IPS-18c (cell line): ENCODE data around the gene ANK2.

Experiments
- H3K4me3 ChIP-seq: 2 replicates; pipeline ENCODE4 v1.7.0; 2013; ENCODE audit warnings: low read depth, mild to moderate bottlenecking, low read length, moderate library complexity; ENCODE audit not compliant: insufficient read depth
- H3K9me3 ChIP-seq: one replicate; pipeline ENCODE4 v1.6.1; 2013; ENCODE audit warnings: mild to moderate bottlenecking, low read length, moderate library complexity; ENCODE audit not compliant: control insufficient read depth, insufficient read depth

The ANK2 gene

DNA sequence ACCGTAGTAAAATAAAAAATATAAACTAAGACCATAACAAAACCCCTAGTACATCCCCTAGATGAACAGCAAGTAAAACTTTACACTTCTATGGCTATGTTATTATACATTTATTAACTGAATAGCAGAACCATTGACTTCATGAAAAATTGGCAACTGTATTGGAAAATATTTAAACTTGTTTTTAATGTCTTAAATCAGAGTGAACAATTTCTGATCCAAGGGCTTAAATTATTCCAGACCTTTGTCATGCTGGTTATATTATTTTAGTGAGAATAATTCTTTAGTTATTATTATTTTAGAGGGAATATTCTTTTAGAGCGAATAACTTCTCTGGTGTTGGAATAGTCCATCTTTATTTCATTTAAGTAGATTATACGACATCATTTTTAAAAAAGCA is 265.0 kb downstream of the ANK2 start:
- no peaks in the 10 kb centered on the region for H3K9me3 ChIP-seq

DNA sequence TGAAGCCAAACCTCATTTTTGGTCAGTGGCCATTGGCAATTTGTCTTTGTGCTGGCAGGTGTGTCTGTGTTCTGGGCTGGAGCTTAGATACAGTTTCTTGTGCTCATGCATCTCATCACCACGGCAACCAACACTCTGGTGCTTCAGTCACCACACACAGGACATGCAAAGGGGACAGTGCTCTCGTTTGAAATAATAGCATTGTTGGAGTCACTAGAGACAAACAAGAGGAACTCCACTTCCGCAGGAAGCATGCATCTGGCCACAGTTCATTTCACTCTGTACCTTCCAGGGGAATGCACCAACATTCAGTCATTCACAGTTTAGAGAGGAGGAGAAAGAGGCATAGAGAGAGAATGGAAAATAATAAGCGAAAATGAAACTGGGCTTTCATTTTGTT is 267.4 kb downstream of the ANK2 start:
- no peaks in the 10 kb centered on the region for H3K9me3 ChIP-seq
- no peak overlapping the region for H3K4me3 ChIP-seq

More for the DNA sequence above, 265.0 kb downstream of the ANK2 start:
- H3K4me3 ChIP-seq = no peak overlapping the region

DNA sequence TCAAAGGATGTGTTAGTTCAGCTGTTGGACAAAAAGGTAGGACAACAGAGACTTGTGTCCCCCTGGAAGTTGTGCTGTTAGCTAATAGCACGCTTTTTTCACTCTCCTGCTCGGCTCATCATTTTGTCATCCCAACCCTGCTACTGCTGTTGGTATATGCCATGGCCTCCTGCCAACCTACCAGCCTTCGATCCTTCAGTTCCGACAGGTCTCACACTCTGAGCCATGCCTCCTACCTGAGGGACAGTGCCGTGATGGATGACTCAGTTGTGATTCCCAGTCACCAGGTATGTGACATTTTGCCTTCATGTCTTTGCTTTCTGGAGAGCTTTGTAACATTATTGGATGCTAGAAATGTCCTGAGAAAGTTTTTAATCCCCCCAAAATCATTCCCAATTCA is 268.1 kb downstream of the ANK2 start:
- no peak overlapping the region for H3K4me3 ChIP-seq

DNA sequence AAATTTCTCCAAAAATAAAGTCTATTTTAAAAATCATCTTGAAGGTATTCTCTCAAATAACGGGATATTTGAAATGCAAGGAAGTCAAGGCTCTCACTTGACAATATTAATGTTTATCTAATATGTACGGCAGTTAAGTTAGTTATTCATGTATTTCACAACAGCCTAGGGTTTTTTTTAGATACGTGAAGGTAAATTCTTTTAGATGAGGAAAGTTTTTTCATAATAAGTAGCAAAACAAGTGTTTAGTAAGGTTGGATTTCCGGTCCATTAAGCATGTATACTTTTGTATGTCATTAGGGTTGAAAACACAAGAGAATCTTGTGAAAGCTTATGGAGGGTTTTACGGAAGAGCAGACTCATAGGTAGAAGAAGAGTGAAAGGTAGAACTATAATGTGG is 273.3 kb downstream of the ANK2 start:
- no peaks in the 10 kb centered on the region for H3K9me3 ChIP-seq

More for the DNA sequence above, 268.1 kb downstream of the ANK2 start:
- H3K9me3 ChIP-seq = no peaks in the 10 kb centered on the region

DNA sequence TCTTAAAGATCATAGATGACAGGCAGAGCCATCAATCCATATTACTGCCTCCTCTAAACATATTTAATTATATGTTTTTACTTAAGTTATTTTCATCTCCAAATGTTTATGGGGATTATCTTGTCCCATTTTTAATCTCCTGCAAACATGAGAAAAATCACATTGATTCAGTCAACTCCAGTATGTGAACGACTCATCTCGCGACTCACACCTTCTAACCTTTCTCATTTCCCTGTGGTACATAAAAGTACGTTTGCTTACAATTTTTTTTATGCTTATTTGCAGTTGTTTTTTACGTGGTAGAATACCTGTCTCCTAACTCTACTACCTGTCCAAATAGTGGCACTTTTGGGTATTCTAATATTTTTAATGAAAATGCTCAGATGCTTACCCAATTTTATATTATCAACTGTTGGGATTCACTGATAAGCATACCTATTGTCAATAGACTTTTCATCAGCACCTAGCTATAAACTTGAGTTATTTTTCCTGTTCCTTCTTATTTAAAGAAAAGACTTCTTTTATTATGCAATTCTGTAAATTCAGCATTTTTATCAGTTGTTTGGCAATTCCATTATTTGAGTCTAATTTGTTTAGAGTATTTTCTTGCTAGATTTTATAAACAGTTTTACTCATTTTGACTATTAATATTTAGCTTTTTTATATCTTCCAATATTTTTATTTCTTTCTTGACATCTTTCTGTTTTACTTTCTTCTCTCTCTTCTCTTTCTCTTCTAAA is 276.6 kb downstream of the ANK2 start:
- Histone ChIP-seq H3K4me3 (no peak overlapping the region), H3K9me3 (no peaks in the 10 kb centered on the region)

More for the DNA sequence above, 273.3 kb downstream of the ANK2 start:
- no peak overlapping the region for H3K4me3 ChIP-seq

DNA sequence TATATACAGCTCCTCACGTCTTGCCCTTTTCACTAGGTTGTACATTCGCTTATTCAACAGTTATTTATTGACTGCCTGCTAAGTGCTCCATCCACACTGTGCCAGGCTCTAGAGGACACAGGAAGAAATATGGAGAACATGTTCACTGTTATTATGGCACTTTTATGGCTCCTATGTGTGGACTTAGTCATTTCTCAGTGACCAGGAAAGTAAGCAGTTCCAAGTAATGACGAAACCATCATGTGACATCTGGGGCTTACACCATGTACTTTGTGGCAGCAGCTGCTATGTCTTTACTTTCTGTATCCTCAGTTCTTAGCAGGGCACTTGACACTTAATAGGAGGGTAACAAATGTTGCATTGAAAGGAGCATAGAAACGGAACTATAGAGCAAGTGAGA is 278.0 kb downstream of the ANK2 start:
- no peak overlapping the region for H3K4me3 ChIP-seq
- no peaks in the 10 kb centered on the region for H3K9me3 ChIP-seq

DNA sequence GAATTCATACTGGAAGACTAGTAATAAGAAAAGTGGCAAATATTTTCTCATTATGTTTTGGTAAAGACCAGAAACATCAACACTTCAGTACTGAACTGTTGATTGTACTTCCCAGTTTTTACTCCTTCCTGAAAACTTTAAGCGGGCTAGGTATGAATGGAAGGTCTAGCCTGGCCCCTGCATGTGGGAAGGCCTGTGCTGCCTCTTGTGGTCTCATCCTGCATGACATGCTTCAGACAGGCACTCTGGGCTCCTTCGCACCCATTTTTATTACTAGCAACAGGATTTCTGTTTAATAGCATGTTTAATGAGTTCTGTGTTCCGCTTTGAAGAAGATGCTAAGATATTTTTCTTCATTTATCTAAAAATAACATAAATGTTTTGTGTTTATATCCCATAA is 279.1 kb downstream of the ANK2 start:
- H3K4me3 ChIP-seq = no peak overlapping the region

DNA sequence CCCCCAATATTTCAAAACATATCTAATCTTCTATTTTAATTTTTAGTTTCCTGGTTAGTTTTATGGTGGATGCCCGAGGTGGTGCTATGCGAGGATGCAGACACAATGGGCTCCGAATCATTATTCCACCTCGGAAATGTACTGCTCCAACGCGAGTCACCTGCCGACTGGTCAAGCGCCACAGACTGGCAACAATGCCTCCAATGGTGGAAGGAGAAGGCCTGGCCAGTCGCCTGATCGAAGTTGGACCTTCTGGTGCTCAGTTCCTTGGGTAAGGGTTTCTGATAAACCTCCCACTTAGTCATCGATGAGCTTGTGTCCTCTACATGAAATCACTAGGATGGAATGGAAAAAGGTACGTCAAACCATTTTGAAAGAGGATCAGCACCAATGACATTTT is 280.7 kb downstream of the ANK2 start:
- Histone ChIP-seq H3K9me3 (no peaks in the 10 kb centered on the region), H3K4me3 (no peak overlapping the region)

More for the DNA sequence above, 279.1 kb downstream of the ANK2 start:
- no peaks in the 10 kb centered on the region for H3K9me3 ChIP-seq

DNA sequence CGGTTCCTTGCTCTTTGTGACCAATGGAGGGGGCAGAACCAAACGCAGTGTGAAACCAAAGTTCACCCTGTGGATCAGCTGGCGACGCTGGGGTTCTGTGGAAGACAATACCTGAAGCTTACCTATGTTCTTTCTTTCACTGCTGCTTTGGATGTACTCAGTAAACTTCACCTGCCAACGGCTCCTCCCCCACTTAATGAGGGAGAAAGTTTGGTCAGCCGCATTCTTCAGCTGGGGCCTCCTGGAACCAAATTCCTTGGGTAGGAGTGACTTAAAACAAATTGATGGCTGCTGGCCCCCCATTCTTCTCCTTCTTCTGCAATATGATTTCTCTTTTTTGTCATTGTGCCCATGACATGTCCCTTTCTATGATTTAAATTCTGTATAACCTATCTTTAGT is 282.4 kb downstream of the ANK2 start:
- no peak overlapping the region for H3K4me3 ChIP-seq
- H3K9me3 ChIP-seq = no peaks in the 10 kb centered on the region

DNA sequence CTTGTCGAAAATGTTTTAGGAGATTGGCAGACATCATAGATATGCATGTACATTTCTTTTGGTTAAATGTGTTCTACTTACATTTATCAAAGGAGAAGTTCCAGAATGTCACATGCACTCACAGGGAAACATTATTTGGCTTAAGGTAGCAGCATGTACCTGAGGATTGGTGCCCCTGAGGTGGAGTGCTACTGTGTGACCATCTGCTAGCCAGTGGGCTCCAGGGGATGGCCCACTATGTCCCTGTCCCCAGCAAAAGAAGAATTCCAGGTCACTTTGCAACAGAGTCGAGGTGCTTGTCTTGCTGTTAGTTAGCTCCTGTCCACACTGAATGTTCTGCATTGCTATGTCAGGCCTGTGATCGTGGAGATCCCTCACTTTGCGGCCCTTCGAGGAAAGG is 283.2 kb downstream of the ANK2 start:
- H3K9me3 ChIP-seq = no peaks in the 10 kb centered on the region
- no peak overlapping the region for H3K4me3 ChIP-seq

DNA sequence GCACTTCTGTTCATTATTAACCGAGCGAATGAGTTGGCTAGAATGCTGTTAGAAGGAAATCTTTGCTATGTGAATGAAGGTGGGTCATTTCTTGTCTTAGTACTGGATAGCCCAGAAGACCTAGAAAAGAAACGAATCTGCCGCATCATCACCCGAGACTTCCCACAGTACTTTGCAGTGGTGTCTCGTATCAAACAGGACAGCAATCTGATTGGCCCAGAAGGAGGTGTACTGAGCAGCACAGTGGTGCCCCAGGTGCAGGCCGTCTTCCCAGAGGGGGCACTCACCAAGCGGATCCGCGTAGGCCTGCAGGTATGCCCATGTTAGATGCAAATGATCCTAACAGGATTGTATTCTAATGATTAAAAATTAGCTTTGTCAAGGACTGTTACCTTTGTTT is 286.3 kb downstream of the ANK2 start:
- H3K4me3 ChIP-seq = no peak overlapping the region
- no peaks in the 10 kb centered on the region for H3K9me3 ChIP-seq

DNA sequence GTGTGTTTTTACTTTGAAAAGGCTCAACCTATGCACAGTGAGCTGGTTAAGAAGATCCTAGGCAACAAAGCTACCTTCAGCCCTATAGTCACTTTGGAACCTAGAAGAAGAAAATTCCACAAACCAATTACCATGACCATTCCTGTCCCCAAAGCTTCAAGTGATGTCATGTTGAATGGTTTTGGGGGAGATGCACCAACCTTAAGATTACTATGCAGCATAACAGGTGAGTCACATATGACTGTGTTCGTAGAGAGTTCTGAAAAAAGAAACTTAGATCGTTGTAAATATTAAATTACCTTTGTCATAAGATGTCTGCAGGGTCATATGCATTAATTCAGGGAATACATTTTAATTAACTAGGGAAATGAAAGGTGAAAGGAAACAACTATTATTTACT is 287.1 kb downstream of the ANK2 start:
- no peak overlapping the region for H3K4me3 ChIP-seq
- no peaks in the 10 kb centered on the region for H3K9me3 ChIP-seq

DNA sequence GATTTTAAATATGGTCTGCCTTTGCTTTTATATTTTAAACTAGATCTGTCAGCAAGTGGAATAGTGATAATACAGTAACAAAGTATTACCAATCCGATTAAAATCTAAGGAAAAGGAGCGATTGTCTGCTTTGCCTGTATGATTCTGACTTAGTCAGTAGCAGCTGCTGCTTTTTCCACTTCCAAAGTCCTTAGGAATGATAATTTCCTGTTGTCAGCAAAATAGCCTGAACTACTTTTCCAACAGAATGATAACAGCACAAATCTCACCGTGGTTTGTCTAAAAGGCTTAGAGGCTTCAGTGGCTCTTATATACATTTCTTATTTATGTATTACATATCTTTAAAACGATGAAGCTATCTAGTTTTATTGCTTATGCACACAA is 290.0 kb downstream of the ANK2 start:
- Histone ChIP-seq H3K9me3 (no peaks in the 10 kb centered on the region), H3K4me3 (no peak overlapping the region)

DNA sequence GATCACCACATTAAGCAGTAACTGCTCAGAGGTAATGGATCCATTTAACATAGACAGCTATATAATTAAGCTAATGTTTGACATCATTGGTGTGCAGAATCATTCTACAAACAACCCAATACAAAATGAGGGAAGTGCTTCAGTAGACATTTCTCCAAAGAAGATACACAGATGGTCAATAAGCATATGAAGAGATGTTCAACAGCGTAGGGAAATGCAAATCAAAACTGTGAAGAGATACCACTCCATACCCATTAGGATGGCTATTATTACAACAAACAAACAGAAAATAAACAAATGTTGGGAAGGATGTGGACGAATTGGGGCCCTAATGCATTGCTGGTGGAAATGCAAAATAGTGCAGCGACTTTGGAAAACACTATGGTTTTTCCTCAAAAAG is 294.6 kb downstream of the ANK2 start:
- H3K9me3 ChIP-seq = no peaks in the 10 kb centered on the region
- H3K4me3 ChIP-seq = no peak overlapping the region

DNA sequence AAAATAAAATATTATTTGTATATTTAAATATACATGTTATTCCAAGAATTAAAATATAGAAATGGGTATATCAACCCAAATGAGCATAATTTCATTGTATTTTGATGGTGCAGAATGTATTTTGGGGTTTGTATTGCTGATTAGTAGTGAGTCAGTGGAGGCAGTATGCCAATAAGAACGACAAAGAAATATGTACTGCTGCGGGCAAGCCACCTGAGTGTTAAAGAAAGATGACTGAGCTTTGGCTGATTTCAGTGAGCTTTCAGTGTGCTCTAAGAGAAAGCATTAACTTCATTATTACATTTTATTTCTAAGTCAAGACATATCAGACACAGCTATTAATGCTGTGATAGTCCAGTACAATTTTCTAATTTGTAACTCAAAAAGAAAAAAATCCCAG is 297.8 kb downstream of the ANK2 start:
- H3K9me3 ChIP-seq = no peaks in the 10 kb centered on the region
- no peak overlapping the region for H3K4me3 ChIP-seq

DNA sequence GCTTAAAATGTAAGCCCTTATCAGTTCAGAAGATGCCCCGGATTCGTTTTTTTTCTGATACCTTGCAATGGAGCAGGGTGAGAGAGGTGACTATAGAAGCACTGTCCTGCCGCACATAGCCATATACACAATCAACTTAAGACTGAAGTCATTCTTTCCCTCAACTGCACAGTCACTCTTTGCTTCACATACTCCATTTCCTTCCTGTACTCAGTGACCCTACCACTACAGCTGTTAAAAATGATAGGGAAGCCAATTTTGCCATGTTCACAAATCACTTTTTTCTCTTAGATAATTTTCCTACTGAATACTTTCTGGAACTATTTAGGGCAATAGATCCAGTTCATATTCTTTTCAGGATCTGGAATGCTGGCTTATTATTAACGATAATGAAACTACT is 300.0 kb downstream of the ANK2 start:
- H3K4me3 ChIP-seq = no peak overlapping the region

DNA sequence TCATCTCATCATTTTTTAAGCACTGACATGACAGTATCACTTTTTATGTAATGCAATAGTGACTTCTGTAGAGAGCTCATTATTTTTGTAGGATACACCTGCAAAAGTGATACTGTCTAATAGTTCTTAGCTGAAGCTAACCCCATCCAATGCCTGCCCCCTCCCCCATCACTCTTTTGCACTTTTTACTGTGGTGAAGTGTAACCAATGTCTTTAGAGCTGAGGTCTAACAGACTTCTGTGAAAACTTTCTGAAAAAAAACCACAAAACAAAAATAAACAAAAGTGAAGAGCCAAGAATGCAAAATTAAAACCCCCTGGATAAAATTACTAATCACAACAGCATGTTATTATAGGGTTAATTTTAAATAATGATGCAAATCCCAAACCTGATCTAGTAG is 301.1 kb downstream of the ANK2 start:
- no peaks in the 10 kb centered on the region for H3K9me3 ChIP-seq
- no peak overlapping the region for H3K4me3 ChIP-seq

More for the DNA sequence above, 300.0 kb downstream of the ANK2 start:
- H3K9me3 ChIP-seq = no peaks in the 10 kb centered on the region

DNA sequence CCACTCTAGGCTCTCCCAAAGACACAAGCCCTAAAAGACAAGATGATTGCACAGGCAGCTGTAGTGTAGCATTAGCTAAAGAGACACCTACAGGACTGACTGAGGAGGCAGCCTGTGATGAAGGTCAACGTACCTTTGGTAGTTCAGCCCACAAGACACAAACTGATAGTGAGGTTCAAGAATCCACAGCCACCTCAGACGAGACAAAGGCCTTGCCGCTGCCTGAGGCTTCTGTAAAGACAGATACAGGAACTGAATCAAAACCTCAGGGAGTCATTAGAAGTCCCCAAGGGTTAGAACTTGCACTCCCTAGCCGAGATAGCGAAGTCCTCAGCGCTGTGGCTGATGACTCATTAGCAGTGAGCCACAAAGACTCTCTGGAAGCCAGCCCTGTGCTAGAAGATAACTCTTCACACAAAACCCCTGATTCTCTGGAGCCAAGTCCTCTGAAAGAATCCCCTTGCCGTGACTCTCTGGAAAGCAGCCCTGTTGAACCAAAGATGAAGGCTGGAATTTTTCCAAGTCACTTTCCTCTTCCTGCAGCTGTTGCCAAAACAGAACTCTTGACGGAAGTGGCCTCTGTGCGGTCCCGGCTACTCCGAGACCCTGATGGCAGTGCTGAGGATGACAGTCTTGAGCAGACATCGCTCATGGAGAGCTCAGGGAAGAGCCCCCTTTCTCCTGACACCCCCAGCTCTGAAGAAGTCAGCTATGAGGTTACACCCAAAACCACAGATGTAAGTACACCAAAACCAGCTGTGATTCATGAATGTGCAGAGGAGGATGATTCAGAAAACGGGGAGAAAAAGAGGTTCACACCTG is 306.3 kb downstream of the ANK2 start:
- Histone ChIP-seq H3K4me3 (no peak overlapping the region), H3K9me3 (no peaks in the 10 kb centered on the region)
